ENCODE data around the gene NT5C1A.

The NT5C1A gene

DNA sequence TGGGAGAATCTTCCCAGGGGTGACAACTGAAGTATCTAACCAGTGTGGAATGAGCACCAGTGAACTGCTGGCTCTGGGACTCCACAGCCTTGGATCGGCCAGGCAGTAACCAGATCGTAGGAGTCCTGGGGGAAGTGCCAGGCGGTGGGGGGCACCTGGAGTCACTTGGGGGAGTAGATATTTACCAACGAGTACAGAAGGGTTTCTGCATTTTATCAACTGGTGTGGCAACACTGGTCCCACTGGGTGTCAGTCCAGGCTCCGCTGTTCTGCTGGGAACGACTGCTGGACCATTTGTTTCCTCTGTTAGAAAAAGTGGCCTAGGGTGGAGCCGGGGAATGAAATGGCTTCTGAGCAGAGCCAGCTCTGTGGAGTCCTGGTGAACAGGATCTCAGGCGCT is 46.9 kb downstream of the NT5C1A start:
- no peak overlapping the region for H3K27ac ChIP-seq
- TF ChIP-seq CTCF (IDR thresholded peaks at IDR 0.05), result no peak
- no peak for TF ChIP-seq ZFX (IDR thresholded peaks at IDR 0.05; ENCODE audit: borderline replicate concordance)

GRCh38 chr1:39623053-39623452 is 48.9 kb downstream of the NT5C1A start:
- TF ChIP-seq CTCF (IDR thresholded peaks at IDR 0.05) (no peak), ZFX (IDR thresholded peaks at IDR 0.05; ENCODE audit: borderline replicate concordance) (no peak)
- no peak overlapping the region for H3K27ac ChIP-seq

GRCh38 chr1:39622427-39622826 is 49.5 kb downstream of the NT5C1A start:
- TF ChIP-seq CTCF (IDR thresholded peaks at IDR 0.05) (no peak), ZFX (IDR thresholded peaks at IDR 0.05; ENCODE audit: borderline replicate concordance) (no peak)
- no peak overlapping the region for H3K27ac ChIP-seq

GRCh38 chr1:39620659-39621165 is 51.2 kb downstream of the NT5C1A start:
- TF ChIP-seq ZFX (IDR thresholded peaks at IDR 0.05; ENCODE audit: borderline replicate concordance) (no peak), CTCF (IDR thresholded peaks at IDR 0.05) (no peak)
- no peak overlapping the region for H3K27ac ChIP-seq

DNA sequence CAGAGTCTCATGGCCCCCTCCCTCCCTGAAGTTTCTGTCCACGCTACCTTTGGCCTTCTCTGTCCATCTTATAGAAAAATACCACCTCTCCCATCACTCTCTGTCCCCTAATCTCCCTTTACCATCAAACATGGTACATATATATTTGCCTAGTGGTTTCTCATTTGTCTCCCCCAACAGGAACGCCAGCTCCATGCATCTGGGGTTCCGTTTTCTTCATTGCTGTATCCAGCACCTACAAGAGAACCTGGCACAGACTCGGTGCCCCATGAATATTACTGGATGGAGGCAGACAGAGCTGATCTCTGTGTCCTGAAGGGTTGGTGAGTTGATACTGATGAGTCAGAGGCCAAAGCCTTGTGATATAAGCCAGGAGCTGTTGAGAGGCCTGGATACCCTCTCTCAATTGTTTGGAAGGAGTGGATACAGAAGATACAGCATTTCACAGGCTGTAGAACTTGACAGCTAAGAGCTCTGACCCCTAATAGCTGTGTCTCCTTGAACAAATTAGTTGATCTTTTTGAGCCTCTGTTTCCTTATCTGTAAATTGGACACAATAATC is 54.3 kb downstream of the NT5C1A start:
- H3K27ac ChIP-seq, result no peak overlapping the region
- TF ChIP-seq CTCF (IDR thresholded peaks at IDR 0.05) (no peak), ZFX (IDR thresholded peaks at IDR 0.05; ENCODE audit: borderline replicate concordance) (no peak)

DNA sequence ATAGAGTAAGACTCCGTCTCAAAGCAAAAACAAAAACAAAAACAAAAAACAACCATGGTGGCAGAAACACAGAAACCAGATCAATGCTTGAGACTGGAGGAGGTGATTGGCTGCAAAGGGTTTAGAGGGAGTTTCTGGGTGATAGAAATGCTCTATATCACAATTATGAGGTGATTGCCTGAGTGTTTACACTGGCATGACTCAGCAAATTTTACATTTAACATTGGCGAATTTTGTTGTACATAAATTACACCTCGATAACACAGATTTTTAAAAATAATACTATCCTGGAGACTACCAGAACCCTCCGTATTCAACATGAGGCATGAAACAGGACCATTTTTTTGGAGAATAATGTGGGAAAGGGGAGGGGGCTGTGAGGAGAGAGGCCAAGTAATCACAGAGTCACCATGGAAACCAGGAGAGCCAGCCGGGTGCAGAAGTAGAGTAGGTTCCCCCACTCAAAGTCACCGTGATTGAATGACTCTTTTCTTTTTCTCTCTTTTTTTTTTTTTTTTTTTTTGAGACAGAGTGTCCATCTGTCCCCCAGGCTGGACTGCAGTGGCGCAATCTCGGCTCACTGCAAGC is 56.7 kb downstream of the NT5C1A start:
- no peak overlapping the region for H3K27ac ChIP-seq
- TF ChIP-seq CTCF (IDR thresholded peaks at IDR 0.05) (no peak), ZFX (IDR thresholded peaks at IDR 0.05; ENCODE audit: borderline replicate concordance) (no peak)

GRCh38 chr1:39614488-39614887 is 57.4 kb downstream of the NT5C1A start:
- TF ChIP-seq ZFX (IDR thresholded peaks at IDR 0.05; ENCODE audit: borderline replicate concordance), result no peak
- TF ChIP-seq CTCF (IDR thresholded peaks at IDR 0.05), result no peak
- H3K27ac ChIP-seq, result no peak overlapping the region

Measured in 22Rv1 (cell line).